ENCODE measurements around the gene SLC34A1.

Gene SLC34A1

GRCh38 chr5:177347699-177348098 lies 36.5 kb upstream of the SLC34A1 start:
- TF ChIP-seq ZNF501 (tag by site-specific recombination; IDR thresholded peaks at IDR 0.05) (no peak), ZNF555 (tag by site-specific recombination; conservative IDR thresholded peaks at IDR 0.05) (no peak), ZNF121 (tag by site-specific recombination; IDR thresholded peaks at IDR 0.05) (peak; percentile 94)
- POLR2A ChIA-PET: no interaction called here
- Histone ChIP-seq H3K9me3 (ENCODE audit: control insufficient read depth, insufficient read depth, low read depth, low read length) (no peaks in the 10 kb centered on the region), H3K27ac (ENCODE audit: extremely low read depth, low read depth, low read length) (no peak overlapping the region), H3K36me3 (ENCODE audit: control insufficient read depth in 2 of 2, insufficient read depth in 1 of 2, low read length in 2 of 2) (peaks cover 24 to 34% of the 10 kb centered on the region in 2 experiments), H3K4me1 (ENCODE audit: control insufficient read depth, insufficient read depth, low read length) (peaks cover 20% of the 10 kb centered on the region; the same call in 1 of the 2 replicates), H3K4me3 (ENCODE audit: low read depth, low read length) (no peak overlapping the region)
- CTCF ChIA-PET: interaction anchor here (0.6 to 2.0 kb wide), 2 partner anchors 22 to 38 kb away, joined by 4 to 6 read pairs; no protein-coding TSS in a partner anchor

GRCh38 chr5:177349362-177349647 lies 34.9 kb upstream of the SLC34A1 start:
- Histone ChIP-seq H3K36me3 (ENCODE audit: control insufficient read depth in 2 of 2, insufficient read depth in 1 of 2, low read length in 2 of 2) (peaks cover 14 to 28% of the 10 kb centered on the region in 2 experiments; a peak in 2 of 3 replicates), H3K27ac (ENCODE audit: extremely low read depth, low read depth, low read length) (no peak overlapping the region; the same call in 1 of the 2 replicates), H3K9me3 (ENCODE audit: control insufficient read depth, insufficient read depth, low read depth, low read length) (no peaks in the 10 kb centered on the region), H3K4me3 (ENCODE audit: low read depth, low read length) (no peak overlapping the region), H3K4me1 (ENCODE audit: control insufficient read depth, insufficient read depth, low read length) (peaks cover 20% of the 10 kb centered on the region; the same call in 1 of the 2 replicates)
- CTCF ChIA-PET: interaction anchor here (0.6 to 3.1 kb wide), 5 partner anchors 8 to 77 kb away, joined by 3 to 9 read pairs (median 3); partner anchors contain the start of genes GRK6 and RGS14
- POLR2A ChIA-PET: interaction anchor here (0.7 kb wide), 2 partner anchors 19 to 40 kb away, joined by 3 to 4 read pairs; no protein-coding TSS in a partner anchor
- TF ChIP-seq ZBTB1 (tag by site-specific recombination; IDR thresholded peaks at IDR 0.05) (0 out of 2 replicates have a peak, but pooled peaks have one; percentile 17), ZNF184 (tag by site-specific recombination; IDR thresholded peaks at IDR 0.05) (no peak), ZNF645 (tag by site-specific recombination; IDR thresholded peaks at IDR 0.05) (no peak), MZF1 (tag by site-specific recombination; IDR thresholded peaks at IDR 0.05; ENCODE audit: borderline replicate concordance) (no peak), KLF16 (tag by site-specific recombination; IDR thresholded peaks at IDR 0.05) (no peak), ZNF335 (tag by site-specific recombination; conservative IDR thresholded peaks at IDR 0.05) (peak; percentile 40; the same call in 1 of the 2 replicates), ZBTB49 (tag by site-specific recombination; IDR thresholded peaks at IDR 0.05; ENCODE audit: low read depth) (no peak), AEBP2 (tag by site-specific recombination; IDR thresholded peaks at IDR 0.05; ENCODE audit: borderline replicate concordance) (no peak), ZNF223 (tag by site-specific recombination; IDR thresholded peaks at IDR 0.05) (no peak), ZNF394 (tag by site-specific recombination; IDR thresholded peaks at IDR 0.05; ENCODE audit: borderline replicate concordance) (no peak), ZNF76 (tag by site-specific recombination; IDR thresholded peaks at IDR 0.05; ENCODE audit: borderline replicate concordance, low read depth) (no peak), BCL6B (tag by site-specific recombination; IDR thresholded peaks at IDR 0.05) (no peak), KLF7 (tag by site-specific recombination; IDR thresholded peaks at IDR 0.05; ENCODE audit: borderline replicate concordance) (no peak), INSM2 (tag by site-specific recombination; IDR thresholded peaks at IDR 0.05) (no peak), ZBTB17 (tag by site-specific recombination; IDR thresholded peaks at IDR 0.05) (peak; percentile 95), ZNF132 (tag by site-specific recombination; IDR thresholded peaks at IDR 0.05; ENCODE audit: borderline replicate concordance) (no peak), SETDB1 (IDR thresholded peaks at IDR 0.05; ENCODE audit: insufficient read length, low read length) (no peak), ZSCAN4 (tag by site-specific recombination; IDR thresholded peaks at IDR 0.05) (no peak), ZNF24 (tag by site-specific recombination; IDR thresholded peaks at IDR 0.05) (no peak), ZNF311 (tag by site-specific recombination; IDR thresholded peaks at IDR 0.05; ENCODE audit: borderline replicate concordance) (no peak), ZNF37A (tag by site-specific recombination; IDR thresholded peaks at IDR 0.05) (no peak)

All from HEK293 (cell line).